BJ (cell line): Measurements from ENCODE around the gene RAPGEF1. TPM values are rescaled to one million over a fixed set of nuclear protein-coding genes. Genes with fewer than 3 reads are reported as not detected.

Experiments used
- CTCF ChIA-PET: fragments of 350-600 bp; formaldehyde crosslinking; extraction: SDS; loops from one replicate; lab custom pipeline; 2021; ENCODE audit warnings: antibody characterized with exemption, inconsistent platforms; lab: Yijun Ruan, JAX
- POLR2A ChIA-PET: fragments of 300-600 bp; sonication (Branson Sonifier 250); formaldehyde crosslinking; extraction: SDS; loops from one replicate; lab custom pipeline; 2021; ENCODE audit warnings: antibody characterized with exemption; lab: Charles Lee
- DNase-seq: peaks from one replicate; pipeline ENCODE4 v3.0.0-alpha.2; 2011; ENCODE audit warnings: low read depth
- H3K27me3 ChIP-seq: 2 replicates; pipeline ENCODE4 v1.6.0; 2011; ENCODE audit warnings: low read length; ENCODE audit not compliant: control insufficient read depth, insufficient read depth
- H3K36me3 ChIP-seq: 2 replicates; pipeline ENCODE4 v1.5.1; 2011; ENCODE audit warnings: low read length; ENCODE audit not compliant: control insufficient read depth, insufficient read depth
- H3K4me3 ChIP-seq: 2 replicates; pipeline ENCODE4 v1.5.1; 2011; ENCODE audit warnings: low read depth, mild to moderate bottlenecking, control low read depth, low read length
- polyA plus RNA-seq: library from polyadenylated mRNA; depleted of rRNA; stranded (reverse); fragments of >200 nt; gene quantifications from 2 replicates; pipeline ENCODE4 v1.2.3, GENCODE V29; 2011
- TF ChIP-seq, protein P1 (sequence below): IDR thresholded peaks from 2 replicates; pipeline ENCODE4 v1.5.1; 2011; ENCODE audit warnings: low read depth, mild to moderate bottlenecking, control low read depth, inconsistent platforms, low read length, moderate library complexity; ENCODE audit not compliant: insufficient read depth

Gene RAPGEF1
- polyA plus RNA-seq, 1 experiment = 31.6 TPM

DNA sequence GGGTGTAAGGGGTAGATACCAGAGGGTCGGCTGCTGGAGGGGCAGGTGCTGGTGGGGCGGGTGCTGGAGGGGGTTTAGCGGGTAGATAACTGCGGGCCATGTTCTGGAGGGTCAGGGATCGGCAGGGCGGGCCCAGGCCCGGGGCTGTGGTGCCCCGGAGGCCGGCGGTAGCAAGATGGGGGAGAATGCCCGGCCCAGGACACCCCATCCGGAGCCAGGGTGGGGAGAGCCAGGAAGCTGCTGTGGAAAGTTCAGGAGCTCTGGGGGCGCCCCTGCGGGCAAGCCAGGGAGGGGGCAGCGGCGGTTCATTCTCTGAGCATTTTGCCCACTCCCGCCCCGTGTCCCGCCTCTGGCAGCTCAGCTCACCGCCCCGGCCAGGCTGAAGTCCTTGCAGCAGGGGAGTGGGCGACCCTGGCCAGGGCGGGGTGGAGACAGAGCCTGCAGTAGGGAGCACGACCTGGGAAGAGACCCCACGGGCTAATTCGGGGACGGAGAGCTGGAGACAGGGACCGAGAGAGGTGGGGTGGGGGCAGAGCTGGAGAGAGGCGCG lies 194.0 kb downstream of the RAPGEF1 start:
- POLR2A ChIA-PET = no interaction called here
- DNase-seq = no peak
- H3K36me3 ChIP-seq = no peaks in the 10 kb centered on the region
- peaks cover 24% of the 10 kb centered on the region for H3K27me3 ChIP-seq
- CTCF ChIA-PET = interaction anchor here (1.6 kb wide), 2 partner anchors 13 to 20 kb away, joined by 3 to 4 read pairs; no protein-coding TSS in a partner anchor
- no peak overlapping the region for H3K4me3 ChIP-seq
- TF ChIP-seq, protein P1, sequence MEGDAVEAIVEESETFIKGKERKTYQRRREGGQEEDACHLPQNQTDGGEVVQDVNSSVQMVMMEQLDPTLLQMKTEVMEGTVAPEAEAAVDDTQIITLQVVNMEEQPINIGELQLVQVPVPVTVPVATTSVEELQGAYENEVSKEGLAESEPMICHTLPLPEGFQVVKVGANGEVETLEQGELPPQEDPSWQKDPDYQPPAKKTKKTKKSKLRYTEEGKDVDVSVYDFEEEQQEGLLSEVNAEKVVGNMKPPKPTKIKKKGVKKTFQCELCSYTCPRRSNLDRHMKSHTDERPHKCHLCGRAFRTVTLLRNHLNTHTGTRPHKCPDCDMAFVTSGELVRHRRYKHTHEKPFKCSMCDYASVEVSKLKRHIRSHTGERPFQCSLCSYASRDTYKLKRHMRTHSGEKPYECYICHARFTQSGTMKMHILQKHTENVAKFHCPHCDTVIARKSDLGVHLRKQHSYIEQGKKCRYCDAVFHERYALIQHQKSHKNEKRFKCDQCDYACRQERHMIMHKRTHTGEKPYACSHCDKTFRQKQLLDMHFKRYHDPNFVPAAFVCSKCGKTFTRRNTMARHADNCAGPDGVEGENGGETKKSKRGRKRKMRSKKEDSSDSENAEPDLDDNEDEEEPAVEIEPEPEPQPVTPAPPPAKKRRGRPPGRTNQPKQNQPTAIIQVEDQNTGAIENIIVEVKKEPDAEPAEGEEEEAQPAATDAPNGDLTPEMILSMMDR = no peak

DNA sequence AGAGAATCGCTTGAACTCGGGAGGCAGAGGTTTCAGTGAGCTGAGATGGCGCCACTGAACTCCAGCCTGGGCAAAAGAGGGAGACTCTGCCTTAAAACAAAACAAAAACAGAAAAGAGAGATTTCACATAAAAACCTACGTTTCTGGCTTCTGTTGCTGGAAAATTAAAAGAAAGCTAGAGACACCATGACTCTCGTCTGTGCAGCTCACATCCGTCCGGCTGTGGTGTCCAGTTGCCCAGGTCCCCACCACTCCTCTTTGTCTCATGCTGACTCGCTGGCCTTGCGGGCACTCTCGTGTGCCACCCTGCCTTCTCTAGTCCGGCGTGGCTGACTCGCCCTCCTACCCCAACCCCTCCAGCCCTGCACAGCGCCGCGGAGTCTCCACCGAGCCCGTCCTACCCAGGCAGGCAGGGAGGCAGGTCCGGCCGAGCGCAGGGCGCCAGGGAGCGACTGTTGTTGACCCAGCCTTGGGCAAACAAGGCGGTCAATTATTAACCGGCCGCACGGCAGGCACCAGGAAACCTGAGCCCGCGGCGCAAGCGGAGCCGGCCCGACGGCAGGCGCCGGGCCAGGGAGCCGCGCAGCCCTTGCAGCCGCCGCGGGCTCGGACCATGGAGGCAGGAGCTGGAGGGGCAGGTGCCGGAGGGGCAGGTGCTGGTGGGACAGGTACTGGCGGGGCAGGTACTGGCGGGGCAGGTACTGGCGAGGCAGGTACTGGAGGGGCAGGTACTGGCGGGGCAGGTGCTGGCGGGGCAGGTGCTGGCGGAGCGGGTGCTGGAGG lies 194.7 kb downstream of the RAPGEF1 start, which contains the start of gene PRRT1B:
Gene PRRT1B, plus strand, starts transcription at position 521 of the 783 bp plus-strand sequence. Its CDS starts 93 bp downstream, at position 614.
- ChIA-PET CTCF (interaction anchor here (1.6 kb wide), 1 partner anchor 14 kb away, joined by 4 read pairs; no protein-coding TSS in a partner anchor), POLR2A (no interaction called here)
- DNase-seq = no peak

DNA sequence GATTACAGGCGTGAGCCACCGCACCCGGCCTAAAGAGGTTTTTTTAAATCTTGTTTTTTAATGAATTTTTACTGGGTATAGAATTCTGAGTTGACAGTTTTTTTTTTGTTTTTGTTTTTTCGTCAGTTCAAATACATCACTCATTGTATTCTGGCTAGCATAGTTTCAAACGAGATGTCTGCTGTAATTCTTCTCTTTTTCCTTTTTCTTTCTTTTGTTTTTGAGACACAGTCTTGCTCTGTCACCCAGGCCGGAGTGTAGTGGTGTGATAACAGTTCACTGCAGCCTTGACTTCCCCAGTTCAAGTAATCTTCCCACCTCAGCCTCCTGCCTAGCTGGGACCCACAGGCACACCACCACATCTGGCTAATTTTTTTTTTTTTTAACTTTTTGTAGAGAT lies 196.7 kb downstream of the RAPGEF1 start:
- peaks cover 27% of the 10 kb centered on the region for H3K27me3 ChIP-seq
- H3K4me3 ChIP-seq = no peak overlapping the region
- CTCF ChIA-PET = no interaction called here
- TF ChIP-seq, protein P1 = no peak
- no peaks in the 10 kb centered on the region for H3K36me3 ChIP-seq
- no peak for DNase-seq
- POLR2A ChIA-PET = no interaction called here

More for the DNA sequence above, 194.7 kb downstream of the RAPGEF1 start, which contains the start of gene PRRT1B:
- TF ChIP-seq, protein P1 = no peak
- Histone ChIP-seq H3K4me3 (no peak within 1 kb of the TSS), H3K27me3 (peaks cover 27% of the 10 kb centered on the region), H3K36me3 (no peaks in the 10 kb centered on the region)

DNA sequence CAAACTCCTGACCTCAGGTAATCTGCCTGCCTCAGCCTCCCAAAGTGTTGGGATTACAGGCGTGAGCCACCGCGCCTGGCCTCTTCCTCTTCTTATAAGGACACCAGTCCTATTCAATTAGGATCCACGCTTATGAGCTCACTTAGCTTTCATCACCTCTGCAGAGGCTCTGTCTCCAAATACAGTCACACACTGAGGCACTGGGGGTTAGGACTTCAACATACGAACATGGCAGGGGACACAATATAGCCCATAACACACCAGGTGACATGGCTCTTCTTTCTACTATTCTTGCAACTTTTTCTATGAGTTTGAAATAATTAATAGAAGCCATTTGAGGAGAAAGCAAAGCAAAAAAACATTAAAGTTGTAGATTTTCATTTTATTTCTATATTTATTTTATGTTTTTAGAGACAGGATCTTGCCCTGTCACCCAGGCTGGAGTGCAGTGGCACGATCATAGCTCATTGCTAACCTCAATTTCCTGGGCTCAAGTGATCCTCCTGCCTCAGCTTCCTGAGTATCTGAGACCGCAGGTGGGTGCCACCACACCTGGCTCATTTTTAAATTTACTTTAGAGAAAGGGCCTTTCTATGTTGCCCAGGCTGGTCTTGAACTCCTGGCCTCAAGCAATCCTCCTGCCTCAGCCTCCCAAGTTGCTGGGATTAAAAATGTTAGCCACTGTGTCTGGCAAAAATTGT lies 200.5 kb downstream of the RAPGEF1 start:
- DNase-seq = no peak
- H3K27me3 ChIP-seq = peaks cover 5% of the 10 kb centered on the region
- POLR2A ChIA-PET = no interaction called here
- CTCF ChIA-PET = interaction anchor here (0.6 kb wide), 1 partner anchor 706 kb away, joined by 3 read pairs; no protein-coding TSS in a partner anchor
- H3K4me3 ChIP-seq = no peak overlapping the region
- TF ChIP-seq, protein P1 = no peak
- no peaks in the 10 kb centered on the region for H3K36me3 ChIP-seq

DNA sequence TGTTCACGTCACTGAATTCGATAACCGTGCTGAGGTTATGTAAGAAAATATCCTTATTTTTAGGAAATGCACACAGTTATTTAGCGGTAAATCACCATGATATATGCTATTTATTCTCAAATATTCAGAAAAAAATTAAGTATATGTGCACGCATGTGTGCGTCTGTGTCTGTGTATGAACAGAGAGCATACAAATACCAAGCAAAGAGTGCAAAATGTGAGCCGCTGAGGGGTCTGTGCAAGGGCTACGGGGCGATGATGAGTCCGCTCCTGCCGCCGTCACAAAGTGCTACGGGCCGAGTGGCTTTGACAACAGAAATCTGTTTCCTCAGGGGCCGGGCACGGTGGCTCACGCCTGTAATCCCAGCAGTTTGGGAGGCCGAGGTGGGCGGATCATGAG lies 201.9 kb downstream of the RAPGEF1 start:
- H3K36me3 ChIP-seq = no peaks in the 10 kb centered on the region
- ChIA-PET POLR2A (no interaction called here), CTCF (no interaction called here)
- no peak overlapping the region for H3K4me3 ChIP-seq
- no peak for DNase-seq
- TF ChIP-seq, protein P1 = no peak
- 0 out of 2 replicates have a peak, but pooled peaks cover 3% of the 10 kb centered on the region for H3K27me3 ChIP-seq
